Vagina (tissue), 2 donors: ENCODE results near the gene NOP53. TPM values are rescaled to one million over a fixed set of nuclear protein-coding genes. Genes with fewer than 3 reads are reported as not detected.
"Not testable (repeated sequence)": the region's sequence is repeated elsewhere in the genome, so short reads cannot be mapped to it uniquely, and the experiment has no call there.

Source experiments
- DNase-seq, 2 donors: peaks; one replicate each; pipeline ENCODE4 v3.0.0-alpha.2; 2017; ENCODE audit errors: extremely low spot score in 2 of 2
- H3K27ac ChIP-seq: fragments of 200-600 bp; sonication (generic); one replicate; pipeline ENCODE4 v1.5.1; 2019
- H3K27me3 ChIP-seq: fragments of 200-600 bp; sonication (generic); one replicate; pipeline ENCODE4 v1.5.1; 2019
- H3K36me3 ChIP-seq, 2 donors: fragments of 200-600 bp; sonication (generic); one replicate each; pipeline ENCODE4 v1.5.1; 2017 to 2019
- H3K4me1 ChIP-seq: fragments of 200-600 bp; sonication (generic); one replicate; pipeline ENCODE4 v1.5.1; 2019
- H3K4me3 ChIP-seq, 2 donors: fragments of 200-600 bp; sonication (generic); 1 replicate in 1 of 2; 2 replicates in 1 of 2; pipeline ENCODE4 v1.5.1; 2016 to 2019
- H3K9me3 ChIP-seq: fragments of 200-600 bp; sonication (generic); one replicate; pipeline ENCODE4 v1.5.1; 2019
- POLR2A ChIP-seq, 2 donors: fragments of 450-650 bp; IDR thresholded peaks; one replicate each; pipeline ENCODE4 v1.6.1; 2017; ENCODE audit warnings: antibody characterized with exemption in 2 of 2, mild to moderate bottlenecking in 2 of 2, moderate library complexity in 2 of 2
- POLR2AphosphoS5 ChIP-seq, 2 donors: sonication (generic); formaldehyde crosslinking; IDR thresholded peaks; one replicate each; pipeline ENCODE4 v1.9.0; 2017; ENCODE audit warnings: antibody characterized with exemption in 2 of 2, mild to moderate bottlenecking in 2 of 2, low read depth in 1 of 2; ENCODE audit not compliant: insufficient read depth in 1 of 2
- intact Hi-C: fragments of 100-400 bp; cut with DNase I; formaldehyde crosslinking; loops from one replicate; pipeline ENCODE4 v1.15.1; 2023
- small RNA-seq: library from RNA; depleted of rRNA; stranded (forward); fragments of <200 nt; gene quantifications from one replicate; pipeline ENCODE3, GENCODE V24; 2016
- total RNA-seq: library from RNA; depleted of rRNA; stranded (reverse); fragments of >200 nt; gene quantifications from one replicate; pipeline ENCODE4 v1.2.3, GENCODE V29; 2016
- TF ChIP-seq, protein P1 (sequence below), 3 experiments: fragments of 450-650 bp in 2 of 3; fragments of 200-600 bp in 1 of 3; sonication (generic) in 1 of 3; IDR thresholded peaks; one replicate each; pipeline ENCODE4 v1.5.1; 2017 to 2019; ENCODE audit warnings: antibody characterized with exemption in 3 of 3, mild to moderate bottlenecking in 2 of 3, moderate library complexity in 2 of 3

Gene NOP53
- total RNA-seq, 1 donor from 2014 or later = 517 TPM

DNA sequence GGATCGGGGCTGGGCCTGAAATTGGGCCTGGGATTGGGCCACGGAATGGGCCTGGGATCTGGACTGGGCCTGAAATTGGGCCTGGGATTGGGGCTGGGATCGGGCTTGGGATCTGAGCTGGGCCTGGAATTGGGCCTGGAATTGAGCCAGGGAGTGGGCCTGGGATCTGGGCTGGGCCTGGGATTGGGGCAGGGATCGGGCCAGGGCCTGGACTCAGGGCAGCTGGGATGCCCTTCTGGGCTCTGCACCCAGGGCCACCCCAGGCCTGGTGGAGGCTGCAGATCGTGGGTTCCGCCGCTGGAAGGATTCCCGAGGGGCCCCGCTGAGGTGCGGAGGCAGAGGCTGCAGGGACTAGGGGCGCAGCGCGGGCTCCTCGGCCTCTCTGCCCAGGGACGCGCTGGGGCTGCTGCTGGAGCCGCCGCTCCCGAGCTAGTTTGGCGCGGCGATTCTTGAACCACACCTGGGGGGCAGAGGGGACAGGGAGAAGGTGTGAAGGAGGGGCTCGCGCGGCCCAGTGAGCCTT is 57.2 kb downstream of the NOP53 start:
- intact Hi-C loops = no loop called here
- no peak overlapping the region for H3K4me3 ChIP-seq
- no peaks in the 10 kb centered on the region for H3K27me3 ChIP-seq

DNA sequence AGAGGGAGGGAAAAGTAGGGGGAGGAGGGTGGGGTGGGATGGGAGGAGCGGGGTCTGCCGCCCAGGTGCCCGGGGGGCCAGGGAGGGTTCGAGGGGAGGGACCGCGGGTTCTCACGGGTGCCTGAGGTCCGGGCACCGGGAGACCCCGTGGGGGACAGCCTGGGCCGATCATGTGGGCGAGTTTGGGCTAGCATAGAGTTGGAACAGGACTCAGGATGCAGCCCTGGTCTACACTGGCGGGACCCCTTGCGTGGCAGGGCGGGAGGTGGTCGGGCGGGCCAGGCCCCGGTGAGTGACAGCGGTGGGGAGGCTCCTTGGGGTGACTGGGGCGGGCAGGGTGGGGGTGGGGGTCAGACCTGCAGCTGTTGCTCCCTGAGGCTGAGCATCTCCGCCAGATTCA is 57.8 kb downstream of the NOP53 start:
- H3K27ac ChIP-seq, H3K4me1 ChIP-seq, H3K4me3 ChIP-seq, DNase-seq, H3K36me3 ChIP-seq, H3K27me3 ChIP-seq, intact Hi-C loops, H3K9me3 ChIP-seq: not testable (repeated sequence)

More for the DNA sequence above, 57.2 kb downstream of the NOP53 start:
- H3K9me3 ChIP-seq = no peaks in the 10 kb centered on the region
- TF ChIP-seq POLR2AphosphoS5 (IDR thresholded peaks at IDR 0.05; ENCODE audit: insufficient read depth in 1 of 2, low read depth in 1 of 2) (no peak), POLR2A (IDR thresholded peaks at IDR 0.05) (no peak)
- TF ChIP-seq, protein P1, sequence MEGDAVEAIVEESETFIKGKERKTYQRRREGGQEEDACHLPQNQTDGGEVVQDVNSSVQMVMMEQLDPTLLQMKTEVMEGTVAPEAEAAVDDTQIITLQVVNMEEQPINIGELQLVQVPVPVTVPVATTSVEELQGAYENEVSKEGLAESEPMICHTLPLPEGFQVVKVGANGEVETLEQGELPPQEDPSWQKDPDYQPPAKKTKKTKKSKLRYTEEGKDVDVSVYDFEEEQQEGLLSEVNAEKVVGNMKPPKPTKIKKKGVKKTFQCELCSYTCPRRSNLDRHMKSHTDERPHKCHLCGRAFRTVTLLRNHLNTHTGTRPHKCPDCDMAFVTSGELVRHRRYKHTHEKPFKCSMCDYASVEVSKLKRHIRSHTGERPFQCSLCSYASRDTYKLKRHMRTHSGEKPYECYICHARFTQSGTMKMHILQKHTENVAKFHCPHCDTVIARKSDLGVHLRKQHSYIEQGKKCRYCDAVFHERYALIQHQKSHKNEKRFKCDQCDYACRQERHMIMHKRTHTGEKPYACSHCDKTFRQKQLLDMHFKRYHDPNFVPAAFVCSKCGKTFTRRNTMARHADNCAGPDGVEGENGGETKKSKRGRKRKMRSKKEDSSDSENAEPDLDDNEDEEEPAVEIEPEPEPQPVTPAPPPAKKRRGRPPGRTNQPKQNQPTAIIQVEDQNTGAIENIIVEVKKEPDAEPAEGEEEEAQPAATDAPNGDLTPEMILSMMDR (IDR thresholded peaks at IDR 0.05) = no peak
- H3K27ac ChIP-seq = no peak overlapping the region
- no peaks in the 10 kb centered on the region for H3K36me3 ChIP-seq
- no peaks in the 10 kb centered on the region for H3K4me1 ChIP-seq
- no peak for DNase-seq

DNA sequence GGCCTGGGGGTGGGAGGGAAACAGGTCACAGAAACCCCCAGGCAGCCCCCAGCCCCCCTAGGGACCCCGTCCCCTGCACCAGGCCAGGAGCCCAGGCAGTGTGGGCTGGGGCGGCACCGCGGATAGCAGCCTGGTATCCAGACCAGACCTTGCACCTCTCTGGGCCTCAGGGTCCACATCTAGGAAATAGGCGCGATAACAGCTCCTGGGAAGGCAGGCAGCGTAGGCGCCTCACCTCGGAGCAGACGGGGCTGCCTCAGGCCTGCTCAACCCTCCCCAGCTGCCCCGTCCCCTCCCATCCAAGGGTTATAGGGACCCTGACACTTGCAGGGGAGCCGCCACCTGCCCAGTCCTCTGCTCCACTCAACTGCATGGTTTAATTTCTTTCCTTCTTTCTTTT is 58.3 kb downstream of the NOP53 start:
- H3K27ac ChIP-seq, H3K9me3 ChIP-seq, H3K4me3 ChIP-seq, H3K4me1 ChIP-seq, H3K36me3 ChIP-seq, intact Hi-C loops, DNase-seq, H3K27me3 ChIP-seq: not testable (repeated sequence)

DNA sequence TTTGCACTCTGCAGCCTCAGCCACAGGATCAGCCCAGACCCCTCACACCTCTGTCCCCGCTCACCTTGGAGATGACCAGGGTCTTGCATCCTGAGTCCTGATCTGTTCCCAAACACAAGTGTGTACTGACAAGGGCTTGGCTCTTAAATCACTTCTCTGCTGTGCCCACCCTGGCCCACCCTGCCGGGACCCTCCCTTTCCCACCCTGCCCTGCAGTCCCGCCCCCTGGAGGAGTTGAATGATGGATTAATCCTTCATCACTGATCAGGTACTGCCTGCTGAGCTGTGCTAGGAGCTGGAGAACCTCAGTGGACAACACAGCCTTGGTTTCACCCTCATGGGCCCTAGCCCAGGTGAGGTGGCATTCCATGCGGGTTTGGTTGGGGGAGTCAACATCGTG is 59.1 kb downstream of the NOP53 start, which contains the start of gene TPRX1:
TPRX1 (minus strand) TSS at position 101 of the 400 bp plus-strand sequence; CDS start at position 89, 12 bp downstream.
- H3K9me3 ChIP-seq, H3K4me3 ChIP-seq, H3K27me3 ChIP-seq, H3K4me1 ChIP-seq, H3K27ac ChIP-seq, DNase-seq, intact Hi-C loops, H3K36me3 ChIP-seq: not testable (repeated sequence)

DNA sequence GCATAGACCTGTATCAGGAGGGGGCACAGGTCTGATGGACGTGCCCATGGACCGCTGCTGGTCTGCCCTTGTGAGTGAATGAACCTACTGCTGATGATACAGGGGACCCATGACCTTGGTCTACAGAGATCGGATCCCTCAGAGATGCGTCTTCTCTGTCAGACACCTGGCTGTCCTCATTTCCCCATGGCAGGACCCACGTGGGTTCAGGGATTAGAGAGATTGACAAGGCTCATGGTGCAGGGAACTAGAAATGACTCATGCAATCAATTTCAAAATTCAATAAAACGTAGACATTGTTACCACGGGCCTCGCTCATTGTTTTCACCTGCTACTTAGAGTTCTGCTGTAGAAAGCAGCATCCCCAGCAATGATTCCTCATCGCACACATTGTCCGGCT is 60.0 kb downstream of the NOP53 start:
- no peak for DNase-seq
- Histone ChIP-seq H3K27ac (no peak overlapping the region), H3K36me3 (no peaks in the 10 kb centered on the region), H3K27me3 (no peaks in the 10 kb centered on the region), H3K9me3 (no peaks in the 10 kb centered on the region), H3K4me1 (no peaks in the 10 kb centered on the region), H3K4me3 (no peak overlapping the region)
- TF ChIP-seq POLR2A (IDR thresholded peaks at IDR 0.05) (no peak), POLR2AphosphoS5 (IDR thresholded peaks at IDR 0.05; ENCODE audit: insufficient read depth in 1 of 2, low read depth in 1 of 2) (no peak)
- TF ChIP-seq, protein P1 (IDR thresholded peaks at IDR 0.05) = no peak
- intact Hi-C loops = no loop called here

DNA sequence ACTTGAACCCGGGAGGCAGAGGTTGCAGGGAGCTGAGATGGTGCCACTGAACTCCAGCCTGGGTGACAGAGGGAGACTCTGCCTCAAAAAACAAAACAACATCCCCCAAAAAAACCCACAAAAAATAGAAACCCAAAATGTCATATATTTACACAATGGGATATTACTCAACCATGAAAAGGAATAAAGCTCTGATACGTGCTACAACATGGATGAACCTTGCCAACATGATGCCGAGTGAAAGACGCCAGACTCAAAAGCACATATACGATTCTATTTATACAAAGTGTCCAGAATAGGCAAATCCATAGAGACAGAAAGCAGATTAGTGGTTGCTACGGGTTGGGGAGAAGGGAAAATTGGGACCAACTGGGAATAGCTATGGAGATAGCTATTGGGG is 61.1 kb downstream of the NOP53 start:
- H3K27ac ChIP-seq = no peak overlapping the region
- no peaks in the 10 kb centered on the region for H3K27me3 ChIP-seq
- H3K36me3 ChIP-seq = no peaks in the 10 kb centered on the region
- H3K9me3 ChIP-seq = no peaks in the 10 kb centered on the region
- intact Hi-C loops = no loop called here
- TF ChIP-seq POLR2AphosphoS5 (IDR thresholded peaks at IDR 0.05; ENCODE audit: insufficient read depth in 1 of 2, low read depth in 1 of 2) (no peak), POLR2A (IDR thresholded peaks at IDR 0.05) (no peak)
- TF ChIP-seq, protein P1 (IDR thresholded peaks at IDR 0.05) = no peak
- H3K4me3 ChIP-seq = no peak overlapping the region
- no peak for DNase-seq
- H3K4me1 ChIP-seq = no peaks in the 10 kb centered on the region

Small RNAs within 50 kb of the gene (small RNA-seq; reads per million reads assigned to genes)
- gene AC008745.1 (not detected), gene SNORD23 (not detected)

Other genes with a start within 250 kb of the NOP53 start
- 108 TPM for gene NAPA, start 230.5 kb upstream of the NOP53 start, total RNA-seq
- gene ZNF541, start 172.4 kb upstream of the NOP53 start, total RNA-seq = not detected
- gene BICRA, start 136.4 kb upstream of the NOP53 start, total RNA-seq = 5.2 TPM
- 125 TPM for gene EHD2, start 32.1 kb upstream of the NOP53 start, total RNA-seq
- 442 TPM for gene SELENOW, start 33.2 kb downstream of the NOP53 start, total RNA-seq
- gene TPRX1, start 59.0 kb downstream of the NOP53 start, total RNA-seq = not detected
- not detected for gene CRX, start 76.4 kb downstream of the NOP53 start, total RNA-seq
- gene TPRX2, start 113.7 kb downstream of the NOP53 start, total RNA-seq = not detected
- 1.7 TPM for gene SULT2A1, start 140.8 kb downstream of the NOP53 start, total RNA-seq
- gene BSPH1, start 246.6 kb downstream of the NOP53 start, total RNA-seq = not detected
- not detected for gene ELSPBP1, start 249.1 kb downstream of the NOP53 start, total RNA-seq